ENCODE results near the gene NAA38. TPM values are rescaled to one million over a fixed set of nuclear protein-coding genes. Genes with fewer than 3 reads are reported as not detected.

Gene NAA38
- polyA plus RNA-seq, 3 donors, result 69.0 to 191 (median 132) TPM

GRCh38 chr17:7855660-7856010 is 1.7 kb downstream of the NAA38 start:
- 17 to 34% (median 22%) methylated on average over 15 of the region's 15 CpGs for WGBS, 3 donors
- no peak overlapping the region for H3K27ac ChIP-seq (ENCODE audit: low read depth, low read length)

GRCh38 chr17:7854851-7855659 is 2.3 kb downstream of the NAA38 start, which contains the start of gene TMEM88:
TMEM88 (plus strand) TSS chr17:7855066; CDS start chr17:7855075, 9 bp downstream.
- H3K27ac ChIP-seq (ENCODE audit: low read depth, low read length), result no peak within 1 kb of the TSS
- 52 to 64% (median 61%) methylated on average over 54 to 57 of the region's 57 CpGs for WGBS, 3 donors

GRCh38 chr17:7854078-7854777 is 3.1 kb downstream of the NAA38 start:
- WGBS, 3 donors, result 70 to 78% (median 75%) methylated on average over 31 of the region's 31 CpGs
- no peak overlapping the region for H3K27ac ChIP-seq (ENCODE audit: low read depth, low read length)

GRCh38 chr17:7853691-7854038 is 3.7 kb downstream of the NAA38 start:
- 78 to 90% (median 86%) methylated on average over 21 of the region's 21 CpGs for WGBS, 3 donors
- no peak overlapping the region for H3K27ac ChIP-seq (ENCODE audit: low read depth, low read length)

- H3K27ac ChIP-seq (ENCODE audit: low read depth, low read length), result no peak overlapping the region
- 85 to 89% (median 88%) methylated on average over 42 to 51 of the region's 51 CpGs for WGBS, 3 donors
Observed at GRCh38 chr17:7852919-7853690, 4.3 kb downstream of the NAA38 start.

- no peak overlapping the region for H3K27ac ChIP-seq (ENCODE audit: low read depth, low read length)
- 51 to 76% (median 75%) methylated on average over 20 of the region's 20 CpGs for WGBS, 3 donors
Observed at GRCh38 chr17:7852262-7852670, 5.1 kb downstream of the NAA38 start.

- whole genome bisulfite sequencing, 3 donors, result 13 to 24% (median 21%) methylated on average over 59 to 60 of the region's 60 CpGs
- no peak overlapping the region for H3K27ac ChIP-seq (ENCODE audit: low read depth, low read length)
Observed at GRCh38 chr17:7851438-7852261, 5.7 kb downstream of the NAA38 start.

GRCh38 chr17:7850701-7851437 is 6.5 kb downstream of the NAA38 start:
- H3K27ac ChIP-seq (ENCODE audit: low read depth, low read length), result no peak overlapping the region
- WGBS, 3 donors, result 85 to 93% (median 89%) methylated on average over 14 to 17 of the region's 17 CpGs

- WGBS, 3 donors, result 83 to 89% (median 89%) methylated on average over 12 of the region's 12 CpGs
- no peak overlapping the region for H3K27ac ChIP-seq (ENCODE audit: low read depth, low read length)
Observed at GRCh38 chr17:7849751-7850504, 7.4 kb downstream of the NAA38 start.

GRCh38 chr17:7849130-7849750 is 8.1 kb downstream of the NAA38 start:
- H3K27ac ChIP-seq (ENCODE audit: low read depth, low read length), result no peak overlapping the region

GRCh38 chr17:7848739-7849129 is 8.6 kb downstream of the NAA38 start:
- WGBS, 3 donors, result 92 to 94% (median 94%) methylated on average over 21 of the region's 21 CpGs
- no peak overlapping the region for H3K27ac ChIP-seq (ENCODE audit: low read depth, low read length)

More at GRCh38 chr17:7849130-7849750, 8.1 kb downstream of the NAA38 start:
- 88 to 89% (median 89%) methylated on average over 30 to 35 of the region's 35 CpGs for WGBS, 3 donors

GRCh38 chr17:7848131-7848579 is 9.2 kb downstream of the NAA38 start:
- 82 to 86% (median 84%) methylated on average over 17 to 20 of the region's 20 CpGs for WGBS, 3 donors
- no peak overlapping the region for H3K27ac ChIP-seq (ENCODE audit: low read depth, low read length)

GRCh38 chr17:7846765-7847661 is 10.3 kb downstream of the NAA38 start:
- 86 to 88% (median 88%) methylated on average over 33 to 34 of the region's 34 CpGs for WGBS, 3 donors
- no peak overlapping the region for H3K27ac ChIP-seq (ENCODE audit: low read depth, low read length)

- 84 to 89% (median 85%) methylated on average over 22 of the region's 22 CpGs for WGBS, 3 donors
- H3K27ac ChIP-seq (ENCODE audit: low read depth, low read length), result no peak overlapping the region
Observed at GRCh38 chr17:7846063-7846735, 11.2 kb downstream of the NAA38 start.
